ENCODE results near the gene ELOVL2.

The ELOVL2 gene

GRCh38 chr6:11085758-11086435 lies 41.8 kb upstream of the ELOVL2 start:
- no peak overlapping the region for H3K4me3 ChIP-seq (ENCODE audit: low read depth, low read length)
- DNase-seq (ENCODE audit: low read depth): no peak
- TF ChIP-seq POLR2A (IDR thresholded peaks at IDR 0.05; ENCODE audit: extremely low read depth, insufficient read length): no peak
- no peak for TF ChIP-seq MYC (IDR thresholded peaks at IDR 0.05; ENCODE audit: low read depth, low read length)
- TF ChIP-seq MAX (IDR thresholded peaks at IDR 0.05; ENCODE audit: low read depth, low read length): no peak
- no peak for TF ChIP-seq CTCF (IDR thresholded peaks at IDR 0.05; ENCODE audit: low read depth, low read length)

GRCh38 chr6:11083956-11084355 lies 39.9 kb upstream of the ELOVL2 start:
- no peak for DNase-seq (ENCODE audit: low read depth)

GRCh38 chr6:11083491-11083890 lies 39.4 kb upstream of the ELOVL2 start:
- H3K4me3 ChIP-seq (ENCODE audit: low read depth, low read length): no peak overlapping the region
- TF ChIP-seq POLR2A (IDR thresholded peaks at IDR 0.05; ENCODE audit: extremely low read depth, insufficient read length): no peak
- TF ChIP-seq MAX (IDR thresholded peaks at IDR 0.05; ENCODE audit: low read depth, low read length): no peak
- no peak for TF ChIP-seq MYC (IDR thresholded peaks at IDR 0.05; ENCODE audit: low read depth, low read length)
- no peak for TF ChIP-seq CTCF (IDR thresholded peaks at IDR 0.05; ENCODE audit: low read depth, low read length)
- DNase-seq (ENCODE audit: low read depth): no peak

More at GRCh38 chr6:11083956-11084355, 39.9 kb upstream of the ELOVL2 start:
- TF ChIP-seq MYC (IDR thresholded peaks at IDR 0.05; ENCODE audit: low read depth, low read length) (no peak), POLR2A (IDR thresholded peaks at IDR 0.05; ENCODE audit: extremely low read depth, insufficient read length) (no peak), MAX (IDR thresholded peaks at IDR 0.05; ENCODE audit: low read depth, low read length) (no peak), CTCF (IDR thresholded peaks at IDR 0.05; ENCODE audit: low read depth, low read length) (no peak)
- H3K4me3 ChIP-seq (ENCODE audit: low read depth, low read length): no peak overlapping the region

GRCh38 chr6:11080296-11080695 lies 36.2 kb upstream of the ELOVL2 start:
- no peak for TF ChIP-seq POLR2A (IDR thresholded peaks at IDR 0.05; ENCODE audit: extremely low read depth, insufficient read length)
- no peak for TF ChIP-seq MAX (IDR thresholded peaks at IDR 0.05; ENCODE audit: low read depth, low read length)
- TF ChIP-seq CTCF (IDR thresholded peaks at IDR 0.05; ENCODE audit: low read depth, low read length): no peak
- no peak for TF ChIP-seq MYC (IDR thresholded peaks at IDR 0.05; ENCODE audit: low read depth, low read length)
- H3K4me3 ChIP-seq (ENCODE audit: low read depth, low read length): no peak overlapping the region
- no peak for DNase-seq (ENCODE audit: low read depth)

GRCh38 chr6:11078266-11078665 lies 34.2 kb upstream of the ELOVL2 start:
- H3K4me3 ChIP-seq (ENCODE audit: low read depth, low read length): no peak overlapping the region
- no peak for TF ChIP-seq POLR2A (IDR thresholded peaks at IDR 0.05; ENCODE audit: extremely low read depth, insufficient read length)
- no peak for TF ChIP-seq MYC (IDR thresholded peaks at IDR 0.05; ENCODE audit: low read depth, low read length)

GRCh38 chr6:11076540-11076939 lies 32.4 kb upstream of the ELOVL2 start:
- TF ChIP-seq CTCF (IDR thresholded peaks at IDR 0.05; ENCODE audit: low read depth, low read length) (no peak), POLR2A (IDR thresholded peaks at IDR 0.05; ENCODE audit: extremely low read depth, insufficient read length) (no peak), MYC (IDR thresholded peaks at IDR 0.05; ENCODE audit: low read depth, low read length) (no peak), MAX (IDR thresholded peaks at IDR 0.05; ENCODE audit: low read depth, low read length) (no peak)
- no peak overlapping the region for H3K4me3 ChIP-seq (ENCODE audit: low read depth, low read length)
- no peak for DNase-seq (ENCODE audit: low read depth)

More at GRCh38 chr6:11078266-11078665, 34.2 kb upstream of the ELOVL2 start:
- DNase-seq (ENCODE audit: low read depth): no peak
